Fibroblast of pulmonary artery (primary cell): Measurements from ENCODE around the gene CARD14.

ENCODE experiments used
- DNase-seq: peaks from one replicate; pipeline ENCODE4 v3.0.0-alpha.2; 2010; ENCODE audit warnings: low read depth
- H3K4me3 ChIP-seq: replicated peaks from 2 replicates; pipeline ENCODE4 v1.5.1; 2011; ENCODE audit warnings: low read depth, mild to moderate bottlenecking, control low read depth, low read length, moderate library complexity
- CTCF ChIP-seq: IDR thresholded peaks from 2 replicates; pipeline ENCODE4 v1.5.1; 2011; ENCODE audit warnings: mild to moderate bottlenecking, control low read depth, low read length, inconsistent platforms; ENCODE audit errors: missing control alignments

CARD14 gene

GRCh38 chr17:80210348-80211108 is 40.7 kb downstream of the CARD14 start:
- no peak for TF ChIP-seq CTCF
- H3K4me3 ChIP-seq = no peak overlapping the region
- no peak for DNase-seq

GRCh38 chr17:80212109-80212508 is 42.3 kb downstream of the CARD14 start:
- no peak for TF ChIP-seq CTCF

GRCh38 chr17:80212511-80212910 is 42.7 kb downstream of the CARD14 start:
- TF ChIP-seq CTCF = no peak
- DNase-seq = no peak
- H3K4me3 ChIP-seq = no peak overlapping the region

More at GRCh38 chr17:80212109-80212508, 42.3 kb downstream of the CARD14 start:
- DNase-seq = no peak
- H3K4me3 ChIP-seq = no peak overlapping the region

GRCh38 chr17:80212962-80213642 is 43.3 kb downstream of the CARD14 start:
- no peak overlapping the region for H3K4me3 ChIP-seq
- no peak for TF ChIP-seq CTCF
- DNase-seq = no peak

GRCh38 chr17:80213643-80213975 is 43.8 kb downstream of the CARD14 start:
- H3K4me3 ChIP-seq = no peak overlapping the region
- no peak for DNase-seq
- no peak for TF ChIP-seq CTCF

- H3K4me3 ChIP-seq = no peak overlapping the region
- no peak for TF ChIP-seq CTCF
- no peak for DNase-seq
Measured at GRCh38 chr17:80214012-80214877, 44.4 kb downstream of the CARD14 start.
